Measurements from ENCODE around the gene OLA1. TPM values are rescaled to one million over a fixed set of nuclear protein-coding genes. Genes with fewer than 3 reads are reported as not detected.

Gene OLA1
- total and polyA plus RNA-seq, 2 of the 13 experiments (the other 11 are each of a cell fraction or from before 2014, with no cell fraction given), result 153 to 241 TPM

GRCh38 chr2:174083843-174084458 lies 164.4 kb downstream of the OLA1 start:
- Histone ChIP-seq H3K4me3 (replicated peaks in 1 of 3; ENCODE audit: insufficient read depth in 1 of 3, low read depth in 2 of 3, low read length in 3 of 3) (no peak overlapping the region), H3K27me3 (ENCODE audit: control insufficient read depth in 1 of 2, insufficient read depth in 2 of 2, low read length in 2 of 2) (no peaks in the 10 kb centered on the region), H3K36me3 (replicated peaks in 1 of 2; ENCODE audit: control insufficient read depth in 1 of 2, insufficient read depth in 2 of 2, low read length in 2 of 2) (peaks cover 4 to 7% of the 10 kb centered on the region in 2 experiments; a peak in 3 of 5 replicates), H2AFZ (ENCODE audit: low read length) (no peak overlapping the region), H4K20me1 (ENCODE audit: insufficient read depth, low read length) (no peaks in the 10 kb centered on the region), H3K9ac (ENCODE audit: insufficient read depth, low read depth, low read length) (no peak overlapping the region), H3K9me3 (ENCODE audit: low read length) (no peaks in the 10 kb centered on the region), H3K79me2 (ENCODE audit: insufficient read depth, low read length) (no peaks in the 10 kb centered on the region), H3K4me2 (ENCODE audit: low read depth, low read length) (no peak overlapping the region), H3K27ac (ENCODE audit: extremely low read length, insufficient read depth, low read length) (no peak overlapping the region), H3K4me1 (ENCODE audit: insufficient read depth, low read length) (no peaks in the 10 kb centered on the region)
- FAIRE-seq (no peak), DNase-seq (ENCODE audit: low spot score) (no peak), ATAC-seq (no peak)
- TF ChIP-seq MEF2D (CRISPR knock-in tag; IDR thresholded peaks at IDR 0.05), result no peak
- TF ChIP-seq SMYD3 (CRISPR knock-in tag; IDR thresholded peaks at IDR 0.05), result no peak
- TF ChIP-seq NFE2L1 (CRISPR knock-in tag; IDR thresholded peaks at IDR 0.05; ENCODE audit: borderline replicate concordance), result no peak
- TF ChIP-seq ZNF629 (CRISPR knock-in tag; conservative IDR thresholded peaks at IDR 0.05), result no peak
- TF ChIP-seq PHF5A (CRISPR knock-in tag; IDR thresholded peaks at IDR 0.05; ENCODE audit: low read depth, unreplicated experiment), result no peak
- no peak for TF ChIP-seq TCF7L2 (IDR thresholded peaks at IDR 0.05; ENCODE audit: low read depth, low read length)
- no peak for TF ChIP-seq ZFP90 (CRISPR knock-in tag; IDR thresholded peaks at IDR 0.05; ENCODE audit: borderline replicate concordance)
- no peak for TF ChIP-seq MIER2 (CRISPR knock-in tag; IDR thresholded peaks at IDR 0.05)
- no peak for TF ChIP-seq ZNF362 (CRISPR knock-in tag; IDR thresholded peaks at IDR 0.05; ENCODE audit: borderline replicate concordance)
- ChIA-PET CTCF (ENCODE audit: low intra/inter-chr PET ratio, low total read pairs) (no interaction called here), POLR2A (no interaction called here)
- no TSS peak for BruUV-seq (replicated peaks)
- 97% methylated on average over 3 of the region's 3 CpGs for WGBS (ENCODE audit: low lambda C conversion rate)
- in situ Hi-C loops (cut with HindIII; ENCODE audit: extremely low pct_ligation_motif_present, low pct_unique_long_range_greater_than_20kb), result no loop called here
- intact Hi-C loops (cut with micrococcal nuclease; ENCODE audit: unreplicated experiment), result no loop called here

Data from HepG2 (cell line).